ENCODE data around the gene UROC1. TPM values are rescaled to one million over a fixed set of nuclear protein-coding genes. Genes with fewer than 3 reads are reported as not detected.

The UROC1 gene
- total RNA-seq, 4 donors from 2014 or later: not detected

GRCh38 chr3:126463521-126463920 is 54.1 kb downstream of the UROC1 start:
- peaks cover 33 to 100% (median 77%) of the 10 kb centered on the region in 3 donors for H3K36me3 ChIP-seq
- no peak for DNase-seq

GRCh38 chr3:126461450-126462070 is 56.0 kb downstream of the UROC1 start:
- H3K4me3 ChIP-seq: no peak overlapping the region
- H3K27me3 ChIP-seq: no peaks in the 10 kb centered on the region
- H3K9me3 ChIP-seq: no peaks in the 10 kb centered on the region
- WGBS, 2 donors: 82 to 87% methylated on average over 3 to 6 of the region's 17 CpGs
- H3K4me1 ChIP-seq: peaks cover 0 to under 1% (median 0%) of the 10 kb centered on the region in 3 donors
- intact Hi-C loops (cut with DNase I): no loop called here
- DNase-seq: no peak
- TF ChIP-seq POLR2A (IDR thresholded peaks at IDR 0.05) (no peak), CTCF (IDR thresholded peaks at IDR 0.05) (no peak)
- H3K27ac ChIP-seq: no peak overlapping the region
- peaks cover 31 to 100% (median 66%) of the 10 kb centered on the region in 3 donors for H3K36me3 ChIP-seq

More at GRCh38 chr3:126463521-126463920, 54.1 kb downstream of the UROC1 start:
- no peak for TF ChIP-seq CTCF (IDR thresholded peaks at IDR 0.05)
- no peak overlapping the region for H3K27ac ChIP-seq
- peaks cover 0 to 18% (median 0%) of the 10 kb centered on the region in 3 donors for H3K4me1 ChIP-seq
- H3K27me3 ChIP-seq: no peaks in the 10 kb centered on the region
- intact Hi-C loops (cut with DNase I): no loop called here
- H3K4me3 ChIP-seq: no peak overlapping the region
- 94 to 95% methylated on average over 2 of the region's 2 CpGs for WGBS, 2 donors
- H3K9me3 ChIP-seq: no peaks in the 10 kb centered on the region

GRCh38 chr3:126460381-126460780 is 57.2 kb downstream of the UROC1 start:
- no peaks in the 10 kb centered on the region for H3K27me3 ChIP-seq
- H3K36me3 ChIP-seq: peaks cover 27 to 100% (median 55%) of the 10 kb centered on the region in 3 donors
- no peak for TF ChIP-seq POLR2A (IDR thresholded peaks at IDR 0.05)
- TF ChIP-seq CTCF (IDR thresholded peaks at IDR 0.05): no peak
- H3K4me3 ChIP-seq: no peak overlapping the region
- 88 to 90% methylated on average over 2 to 4 of the region's 7 CpGs for WGBS, 2 donors
- H3K9me3 ChIP-seq: no peaks in the 10 kb centered on the region
- intact Hi-C loops (cut with DNase I): no loop called here
- peaks cover 0 to 1% (median 0%) of the 10 kb centered on the region in 3 donors for H3K4me1 ChIP-seq
- DNase-seq: no peak
- no peak overlapping the region for H3K27ac ChIP-seq

GRCh38 chr3:126459763-126460127 is 57.8 kb downstream of the UROC1 start:
- Histone ChIP-seq H3K27me3 (no peaks in the 10 kb centered on the region), H3K36me3 (peaks cover 21 to 100% (median 52%) of the 10 kb centered on the region in 3 donors), H3K4me3 (no peak overlapping the region), H3K27ac (no peak overlapping the region), H3K9me3 (no peaks in the 10 kb centered on the region), H3K4me1 (peaks cover 0 to 4% (median 0%) of the 10 kb centered on the region in 3 donors)
- 81 to 88% methylated on average over 9 of the region's 9 CpGs for whole genome bisulfite sequencing, 2 donors
- intact Hi-C loops (cut with DNase I): no loop called here
- TF ChIP-seq POLR2A (IDR thresholded peaks at IDR 0.05) (no peak), CTCF (IDR thresholded peaks at IDR 0.05) (no peak)
- no peak for DNase-seq

- 79 to 88% methylated on average over 7 of the region's 7 CpGs for WGBS, 2 donors
- TF ChIP-seq CTCF (IDR thresholded peaks at IDR 0.05) (no peak), POLR2A (IDR thresholded peaks at IDR 0.05) (no peak)
- Histone ChIP-seq H3K4me3 (no peak overlapping the region), H3K4me1 (peaks cover 0 to 4% (median 0%) of the 10 kb centered on the region in 3 donors), H3K27ac (no peak overlapping the region), H3K36me3 (peaks cover 21 to 100% (median 48%) of the 10 kb centered on the region in 3 donors), H3K27me3 (no peaks in the 10 kb centered on the region), H3K9me3 (no peaks in the 10 kb centered on the region)
- intact Hi-C loops (cut with DNase I): no loop called here
- DNase-seq: no peak
Measured at GRCh38 chr3:126459111-126459762, 58.3 kb downstream of the UROC1 start.
